GM21737 (cell line): ENCODE data around the gene MARCKSL1.
"Not testable (repeated sequence)": the region's sequence is repeated elsewhere in the genome, so short reads cannot be mapped to it uniquely, and the experiment has no call there.

ENCODE experiments used
- ATAC-seq: cut with Tn5 transposase; IDR thresholded peaks from one replicate; pipeline ENCODE4 v1.9.1; 2021; ENCODE audit warnings: mild to moderate bottlenecking, moderate library complexity; ENCODE audit not compliant: unreplicated experiment

Gene MARCKSL1, protein sequence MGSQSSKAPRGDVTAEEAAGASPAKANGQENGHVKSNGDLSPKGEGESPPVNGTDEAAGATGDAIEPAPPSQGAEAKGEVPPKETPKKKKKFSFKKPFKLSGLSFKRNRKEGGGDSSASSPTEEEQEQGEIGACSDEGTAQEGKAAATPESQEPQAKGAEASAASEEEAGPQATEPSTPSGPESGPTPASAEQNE

GRCh38 chr1:32335790-32336590, at the start of gene MARCKSL1:
MARCKSL1 (minus strand) TSS chr1:32336233; CDS start chr1:32336033, 200 bp downstream.
- peak; percentile 34 for ATAC-seq

DNA sequence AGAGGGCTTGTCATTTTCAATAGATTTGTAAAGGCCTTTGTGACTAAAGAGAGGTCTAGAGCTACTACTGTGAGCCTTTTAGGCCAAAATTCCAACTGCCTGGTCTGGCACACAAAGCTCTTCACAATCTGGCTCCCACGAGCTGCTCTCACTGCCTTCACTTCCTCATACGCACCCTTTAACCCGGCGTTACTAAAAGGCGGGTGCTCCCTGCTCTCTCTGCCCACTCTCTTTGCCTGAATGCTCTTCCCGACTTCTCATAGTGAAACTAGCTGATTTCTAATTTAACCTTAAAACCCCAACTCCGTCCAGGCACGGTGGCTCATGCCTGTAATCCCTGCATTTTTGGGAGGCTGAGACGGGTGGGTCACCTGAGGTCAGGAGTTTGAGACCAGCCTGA, 44.0 kb upstream of the MARCKSL1 start:
- ATAC-seq: no peak

- no peak for ATAC-seq
Observed at GRCh38 chr1:32377541-32378220, 41.6 kb upstream of the MARCKSL1 start.

DNA sequence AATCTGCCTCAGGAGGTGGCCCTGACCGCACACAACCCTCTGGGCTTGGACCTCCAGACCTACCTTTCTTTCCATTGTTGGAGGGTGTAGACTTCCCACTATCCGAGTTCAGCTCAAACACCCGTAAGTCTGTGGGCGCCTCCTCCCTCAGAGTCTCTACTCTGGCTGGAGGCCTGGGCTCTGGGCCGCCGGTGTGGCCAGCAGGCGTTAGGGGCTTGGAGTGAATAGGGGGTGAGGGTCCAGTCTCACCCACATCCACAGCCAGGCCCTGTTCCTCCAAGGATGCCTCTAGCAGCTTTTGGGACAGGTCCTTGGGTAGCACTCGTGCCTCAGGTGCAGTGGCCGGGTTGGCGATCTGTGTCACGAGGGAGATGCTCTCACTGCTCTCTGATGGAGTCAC, 40.2 kb upstream of the MARCKSL1 start:
- ATAC-seq: no peak

- ATAC-seq: no peak
Observed at GRCh38 chr1:32373996-32374592, 38.1 kb upstream of the MARCKSL1 start.

DNA sequence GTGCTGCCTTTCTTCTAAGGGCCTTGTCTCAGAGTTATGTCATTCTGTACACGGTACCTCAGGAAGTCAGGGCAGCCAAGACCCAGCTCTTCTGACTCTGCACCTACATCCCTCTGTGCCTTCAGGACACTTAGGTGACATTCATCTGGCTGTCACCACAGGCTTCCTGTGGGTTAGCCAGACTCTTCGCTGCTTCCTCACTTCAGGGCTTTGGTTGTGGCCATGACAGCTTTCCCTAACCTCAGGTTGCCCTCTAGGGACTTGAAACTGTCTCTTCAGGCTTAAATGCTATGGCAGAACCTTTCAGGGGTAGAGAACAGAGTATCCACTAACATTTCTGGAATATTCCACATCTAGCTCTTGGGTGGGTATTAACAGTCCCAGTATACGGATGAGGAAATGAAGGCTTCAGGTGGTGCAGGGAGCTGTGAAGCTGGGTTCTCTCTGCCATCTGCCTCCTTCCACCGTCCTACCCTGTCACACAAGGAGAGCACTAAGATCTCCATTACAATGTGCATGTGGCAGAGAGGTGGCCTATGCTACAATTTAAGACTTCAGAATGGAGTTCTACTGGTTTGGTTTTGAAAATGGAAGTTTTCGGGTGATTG, 36.2 kb upstream of the MARCKSL1 start:
- no peak for ATAC-seq

DNA sequence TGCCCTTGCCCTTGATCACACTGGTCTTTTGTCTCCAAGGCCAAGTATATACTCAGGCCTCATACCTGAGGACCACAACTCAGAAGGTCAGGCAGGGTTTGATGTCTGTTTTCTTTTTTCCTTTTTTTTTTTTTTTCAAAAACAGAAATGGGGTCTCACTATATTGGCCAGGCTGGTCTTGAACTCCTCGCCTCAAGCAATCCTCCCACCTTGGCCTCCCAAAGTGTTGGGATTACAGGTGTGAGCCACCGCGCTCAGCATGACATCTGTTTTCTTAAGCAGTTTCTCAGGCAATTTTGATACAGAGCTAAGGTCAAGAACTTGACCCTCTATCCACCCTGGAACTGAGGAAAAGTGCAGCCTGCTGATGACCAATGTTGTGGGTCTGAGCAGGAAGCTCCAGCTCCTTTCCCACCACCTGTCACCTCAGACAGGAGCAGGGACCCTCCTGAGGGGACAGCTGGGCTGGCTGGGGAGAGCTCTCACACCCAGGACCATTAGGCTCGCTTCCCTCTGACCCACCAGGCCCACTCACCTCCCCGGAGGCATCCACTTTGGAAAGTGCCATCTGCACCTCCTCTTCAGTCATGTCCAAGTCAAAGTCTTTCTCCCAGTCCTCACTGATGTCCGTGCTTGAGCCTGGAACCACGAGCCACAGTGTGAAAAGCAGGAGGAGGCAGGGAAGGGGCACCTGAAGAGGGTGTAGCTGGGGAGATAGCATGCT, 32.0 kb upstream of the MARCKSL1 start:
- no peak for ATAC-seq

DNA sequence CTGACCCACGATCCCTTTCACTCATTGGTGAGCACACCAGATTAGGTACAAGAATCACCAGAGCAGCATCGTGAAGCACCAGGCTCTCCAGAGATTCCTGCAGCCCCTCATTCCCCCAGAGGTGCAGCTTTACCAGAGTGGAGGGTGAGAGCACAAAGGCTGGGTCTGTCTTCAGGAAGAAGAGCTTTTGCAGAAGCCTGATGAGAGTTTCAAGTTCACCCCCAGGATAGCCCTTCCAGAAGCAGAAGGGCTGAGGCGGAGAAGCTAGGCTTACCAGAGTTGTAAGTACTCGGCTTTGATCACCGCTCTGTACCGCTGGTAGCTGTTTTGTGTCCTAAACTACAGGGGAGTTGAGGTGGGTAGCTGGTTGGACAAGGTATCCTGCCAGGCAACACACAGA, 29.4 kb upstream of the MARCKSL1 start:
- ATAC-seq: no peak

- ATAC-seq: no peak
Observed at GRCh38 chr1:32364836-32365235, 28.8 kb upstream of the MARCKSL1 start.

DNA sequence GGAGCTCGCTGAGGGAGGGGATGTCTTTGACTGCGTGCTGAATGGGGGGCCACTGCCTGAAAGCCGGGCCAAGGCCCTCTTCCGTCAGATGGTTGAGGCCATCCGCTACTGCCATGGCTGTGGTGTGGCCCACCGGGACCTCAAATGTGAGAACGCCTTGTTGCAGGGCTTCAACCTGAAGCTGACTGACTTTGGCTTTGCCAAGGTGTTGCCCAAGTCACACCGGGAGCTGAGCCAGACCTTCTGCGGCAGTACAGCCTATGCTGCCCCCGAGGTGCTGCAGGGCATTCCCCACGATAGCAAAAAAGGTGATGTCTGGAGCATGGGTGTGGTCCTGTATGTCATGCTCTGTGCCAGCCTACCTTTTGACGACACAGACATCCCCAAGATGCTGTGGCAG, 27.7 kb upstream of the MARCKSL1 start:
- no peak for ATAC-seq

DNA sequence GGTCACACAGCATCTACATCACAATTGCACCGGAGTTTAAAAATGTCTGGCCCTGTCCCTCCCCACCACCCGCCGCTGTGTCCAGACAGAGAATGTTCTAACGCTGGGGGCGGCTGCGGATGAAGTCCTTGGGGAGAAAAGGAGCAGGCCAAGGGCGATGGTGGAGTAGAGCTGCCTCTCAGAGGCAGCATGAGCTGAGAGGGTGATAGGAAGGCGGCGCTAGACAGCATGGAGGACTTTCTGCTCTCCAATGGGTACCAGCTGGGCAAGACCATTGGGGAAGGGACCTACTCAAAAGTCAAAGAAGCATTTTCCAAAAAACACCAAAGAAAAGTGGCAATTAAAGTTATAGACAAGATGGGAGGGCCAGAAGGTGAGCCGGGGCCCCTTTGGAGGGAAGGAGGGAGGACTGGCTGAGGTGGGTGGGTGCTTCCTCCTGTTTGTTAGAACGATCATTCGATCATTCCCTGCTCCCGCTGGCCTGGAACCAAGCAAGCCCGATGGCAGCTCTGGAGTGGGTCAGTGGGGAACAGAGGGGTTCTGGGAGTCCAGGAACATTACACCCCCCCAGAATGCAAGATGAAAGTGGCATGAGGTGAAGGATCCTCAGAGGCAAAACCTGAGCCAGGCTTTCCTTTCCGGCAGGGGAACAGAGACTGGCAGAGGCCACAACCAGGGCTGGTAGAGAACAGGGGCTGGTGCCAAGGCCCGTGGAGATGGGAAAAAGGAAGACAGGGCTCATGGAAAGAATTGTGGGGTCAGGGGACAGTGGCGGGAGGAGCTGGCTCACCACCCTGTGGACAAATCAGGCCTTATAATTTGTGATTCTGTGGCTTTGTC, 26.7 kb upstream of the MARCKSL1 start, which contains the start of the genes FAM229A and TSSK3:
Gene FAM229A, minus strand, starts transcription at position 12 of the 840 bp plus-strand sequence. CDS start 394 bp downstream, outside the sequence.
Gene TSSK3, plus strand, starts transcription at position 66 of the 840 bp plus-strand sequence. Its CDS starts 163 bp downstream, at position 229.
- no peak for ATAC-seq

- no peak for ATAC-seq
Observed at GRCh38 chr1:32361674-32362473, 25.8 kb upstream of the MARCKSL1 start.

DNA sequence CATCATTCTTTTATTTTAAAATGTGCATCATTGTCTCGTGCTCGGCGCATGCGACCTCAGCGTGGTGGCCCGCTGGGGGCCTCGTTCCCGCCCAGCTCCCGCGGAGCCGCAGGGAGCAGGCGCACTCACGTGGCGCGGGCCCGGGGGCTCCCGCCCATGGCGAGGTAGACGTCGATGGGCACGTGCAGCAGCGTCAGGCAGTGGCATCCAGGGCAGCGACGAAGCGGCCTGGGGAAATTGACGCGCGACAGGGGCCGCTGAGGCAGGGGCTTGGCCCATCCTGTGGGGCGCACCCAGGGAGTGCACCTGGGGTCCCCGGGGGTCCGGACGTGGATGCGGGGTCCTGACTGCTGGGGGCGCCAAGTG, 25.3 kb upstream of the MARCKSL1 start:
- no peak for ATAC-seq

DNA sequence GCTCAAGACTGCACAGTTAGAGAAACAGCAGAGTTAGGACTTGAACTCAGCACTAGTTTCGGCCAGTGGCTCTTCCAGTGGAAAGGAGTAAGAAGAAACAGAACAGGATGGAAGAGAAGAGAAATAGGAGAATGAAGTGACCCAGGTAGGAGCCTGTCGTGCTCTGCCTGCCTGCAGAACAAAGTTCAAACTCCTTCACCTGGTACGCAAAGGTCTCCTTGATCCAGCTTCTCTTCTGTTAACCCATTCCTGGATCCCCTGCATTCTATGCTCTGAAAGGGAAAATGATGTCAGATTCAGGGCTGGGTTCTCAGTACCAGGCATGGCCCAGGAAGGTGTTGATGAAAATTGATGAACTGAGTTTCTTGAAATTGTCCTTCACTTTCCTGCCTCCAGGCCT, 22.4 kb upstream of the MARCKSL1 start:
- ATAC-seq: no peak

DNA sequence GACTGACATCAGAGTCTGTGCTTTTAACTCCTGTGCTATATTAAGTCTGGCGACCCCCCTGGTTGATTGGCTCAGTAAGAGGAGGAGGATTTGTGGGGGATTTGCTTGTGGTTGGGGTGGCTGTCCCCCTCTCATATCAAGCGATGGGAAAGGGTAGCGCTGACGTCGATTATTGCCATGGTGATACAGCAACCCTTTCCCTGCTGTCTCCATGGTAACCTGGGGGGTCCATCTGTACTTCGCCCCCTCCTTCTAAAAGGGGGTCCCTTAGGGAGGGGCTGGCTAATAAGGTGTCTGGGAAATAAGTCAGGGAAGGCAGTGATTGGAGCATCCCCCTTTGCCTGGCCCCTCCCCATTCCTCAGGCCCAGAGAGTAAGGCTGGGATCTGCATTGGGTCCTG, 21.6 kb upstream of the MARCKSL1 start:
- no peak for ATAC-seq

GRCh38 chr1:32356478-32356877, 20.4 kb upstream of the MARCKSL1 start:
- no peak for ATAC-seq

- ATAC-seq: not testable (repeated sequence)
Observed at GRCh38 chr1:32355778-32356177, 19.7 kb upstream of the MARCKSL1 start.

- ATAC-seq: no peak
Observed at GRCh38 chr1:32353886-32354570, 18.0 kb upstream of the MARCKSL1 start.
